GM19455 (cell line): ENCODE measurements around the gene POLR2H.
A peak's percentile ranks its signal among the peaks of the same experiment; 100 is the strongest.

ENCODE experiments used
- ATAC-seq: cut with Tn5 transposase; IDR thresholded peaks from one replicate; pipeline ENCODE4 v1.9.1; 2021; ENCODE audit not compliant: unreplicated experiment

POLR2H gene

GRCh38 chr3:184352149-184352785 lies 9.2 kb upstream of the POLR2H start:
- no peak for ATAC-seq

- no peak for ATAC-seq
Measured at GRCh38 chr3:184352897-184353545, 8.5 kb upstream of the POLR2H start.

GRCh38 chr3:184353546-184353941 lies 8.0 kb upstream of the POLR2H start:
- no peak for ATAC-seq

GRCh38 chr3:184354121-184354728 lies 7.3 kb upstream of the POLR2H start:
- ATAC-seq, result no peak

- no peak for ATAC-seq
Measured at GRCh38 chr3:184354754-184355153, 6.8 kb upstream of the POLR2H start.

- ATAC-seq, result no peak
Measured at GRCh38 chr3:184355261-184356040, 6.1 kb upstream of the POLR2H start.

GRCh38 chr3:184357248-184358123 lies 4.0 kb upstream of the POLR2H start:
- no peak for ATAC-seq

GRCh38 chr3:184358124-184358767 lies 3.3 kb upstream of the POLR2H start:
- no peak for ATAC-seq

GRCh38 chr3:184358921-184359350 lies 2.6 kb upstream of the POLR2H start:
- ATAC-seq, result no peak

- no peak for ATAC-seq
Measured at GRCh38 chr3:184359610-184360009, 1.9 kb upstream of the POLR2H start.

GRCh38 chr3:184360070-184360928 lies 1.2 kb upstream of the POLR2H start:
- ATAC-seq, result no peak

- peak; percentile 6 for ATAC-seq
Measured at GRCh38 chr3:184360929-184361531, 480 bp upstream of the POLR2H start.

GRCh38 chr3:184361932-184362667 lies 590 bp downstream of the POLR2H start:
- ATAC-seq, result peak; percentile 1

GRCh38 chr3:184362668-184363546 lies 1.4 kb downstream of the POLR2H start:
- peak; percentile 84 for ATAC-seq

GRCh38 chr3:184366619-184367289 lies 5.2 kb downstream of the POLR2H start:
- ATAC-seq, result no peak

- ATAC-seq, result no peak
Measured at GRCh38 chr3:184368116-184368515, 6.6 kb downstream of the POLR2H start.
